Right renal cortex interstitium (tissue), 3 donors: ENCODE results near the gene CEP250. TPM values are rescaled to one million over a fixed set of nuclear protein-coding genes. Genes with fewer than 3 reads are reported as not detected.

Experiments
- DNase-seq, 3 donors: peaks; one replicate each; pipeline ENCODE4 v3.0.0-alpha.2; 2013; ENCODE audit warnings: low read depth in 3 of 3, low spot score in 2 of 3
- polyA plus RNA-seq, 3 donors: library from polyadenylated mRNA; unstranded; fragments of 120-200 nt; gene quantifications; one replicate each; pipeline ENCODE4 v1.2.1, GENCODE V29; 2013; ENCODE audit not compliant: insufficient read length in 3 of 3

Gene CEP250
- polyA plus RNA-seq, 3 donors = 48.1 to 53.9 (median 51.4) TPM

- no peak for DNase-seq
Observed at GRCh38 chr20:35489717-35490116, 34.3 kb downstream of the CEP250 start.

GRCh38 chr20:35490736-35491181, 35.4 kb downstream of the CEP250 start:
- no peak for DNase-seq

- no peak for DNase-seq
Observed at GRCh38 chr20:35491823-35492222, 36.4 kb downstream of the CEP250 start.

DNA sequence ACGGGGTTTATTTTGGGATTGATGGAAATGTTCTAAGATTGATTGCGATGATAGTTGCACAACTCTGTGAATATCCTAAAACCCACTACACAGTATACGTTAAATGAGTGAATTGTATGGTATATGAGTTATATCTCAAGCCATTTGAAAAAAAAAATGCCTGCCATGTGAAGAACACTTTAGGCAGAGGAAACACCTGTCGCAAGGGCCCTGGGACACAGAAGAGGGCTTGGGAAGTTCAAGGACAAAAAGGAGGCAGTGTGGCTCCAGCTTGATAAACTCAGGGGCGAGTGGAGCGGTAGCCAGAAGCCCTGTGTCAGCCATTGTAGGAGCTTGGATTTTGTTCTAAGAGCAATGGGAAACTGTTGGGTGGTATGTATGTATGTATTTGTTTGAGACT, 37.0 kb downstream of the CEP250 start:
- no peak for DNase-seq

- DNase-seq = no peak
Observed at GRCh38 chr20:35496481-35496880, 41.1 kb downstream of the CEP250 start.

DNA sequence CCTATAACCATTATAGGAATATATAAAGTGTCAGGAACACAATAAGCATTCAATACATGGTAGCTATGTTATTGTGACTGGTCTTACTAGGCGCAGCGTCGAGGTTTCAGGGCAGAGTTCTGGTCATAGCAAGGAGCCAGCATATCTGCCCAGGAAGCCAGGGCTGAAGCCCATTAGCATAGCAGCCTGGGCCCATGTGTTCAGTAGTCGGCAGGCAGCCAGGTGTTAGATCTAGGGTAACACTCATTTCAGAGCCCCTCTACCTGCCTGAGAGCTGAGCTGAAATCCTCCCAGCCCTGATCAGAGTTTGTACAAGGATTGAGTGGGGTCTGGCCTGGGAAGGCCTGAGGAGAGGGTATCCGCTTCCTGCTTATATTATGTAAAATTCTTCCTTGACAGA, 41.9 kb downstream of the CEP250 start:
- no peak for DNase-seq

DNA sequence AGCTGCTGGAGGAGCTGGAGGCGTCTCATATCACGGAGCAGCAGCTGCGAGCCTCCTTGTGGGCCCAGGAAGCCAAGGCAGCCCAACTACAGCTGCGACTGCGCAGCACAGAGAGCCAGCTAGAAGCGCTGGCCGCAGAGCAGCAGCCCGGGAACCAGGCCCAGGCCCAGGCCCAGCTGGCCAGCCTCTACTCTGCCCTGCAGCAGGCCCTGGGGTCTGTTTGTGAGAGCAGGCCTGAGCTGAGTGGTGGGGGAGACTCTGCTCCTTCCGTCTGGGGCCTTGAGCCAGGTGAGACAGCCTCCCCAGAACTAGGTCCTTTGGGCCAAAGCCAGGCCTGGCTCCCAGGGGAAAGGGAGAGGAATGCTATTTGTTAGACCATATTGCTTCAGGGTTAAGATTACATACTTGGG, 42.4 kb downstream of the CEP250 start:
- no peak for DNase-seq

GRCh38 chr20:35499271-35499670, 43.9 kb downstream of the CEP250 start:
- DNase-seq = no peak

DNA sequence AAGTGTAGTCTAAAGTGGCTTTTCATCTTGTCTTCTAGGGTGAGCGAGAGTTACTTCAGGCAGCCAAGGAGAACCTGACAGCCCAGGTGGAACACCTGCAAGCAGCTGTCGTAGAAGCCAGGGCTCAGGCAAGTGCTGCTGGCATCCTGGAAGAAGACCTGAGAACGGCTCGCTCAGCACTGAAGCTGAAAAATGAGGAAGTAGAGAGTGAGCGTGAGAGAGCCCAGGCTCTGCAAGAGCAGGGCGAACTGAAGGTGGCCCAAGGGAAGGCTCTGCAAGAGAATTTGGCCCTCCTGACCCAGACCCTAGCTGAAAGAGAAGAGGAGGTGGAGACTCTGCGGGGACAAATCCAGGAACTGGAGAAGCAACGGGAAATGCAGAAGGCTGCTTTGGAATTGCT, 47.0 kb downstream of the CEP250 start:
- DNase-seq = no peak

DNA sequence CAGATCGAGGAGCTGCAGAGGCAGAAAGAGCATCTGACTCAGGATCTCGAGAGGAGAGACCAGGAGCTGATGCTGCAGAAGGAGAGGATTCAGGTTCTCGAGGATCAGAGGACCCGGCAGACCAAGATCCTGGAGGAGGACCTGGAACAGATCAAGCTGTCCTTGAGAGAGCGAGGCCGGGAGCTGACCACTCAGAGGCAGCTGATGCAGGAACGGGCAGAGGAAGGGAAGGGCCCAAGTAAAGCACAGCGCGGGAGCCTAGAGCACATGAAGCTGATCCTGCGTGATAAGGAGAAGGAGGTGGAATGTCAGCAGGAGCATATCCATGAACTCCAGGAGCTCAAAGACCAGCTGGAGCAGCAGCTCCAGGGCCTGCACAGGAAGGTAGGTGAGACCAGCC, 47.9 kb downstream of the CEP250 start:
- DNase-seq = no peak

GRCh38 chr20:35503841-35504561, 48.6 kb downstream of the CEP250 start:
- no peak for DNase-seq

GRCh38 chr20:35504751-35505150, 49.4 kb downstream of the CEP250 start:
- DNase-seq = no peak

- DNase-seq = no peak
Observed at GRCh38 chr20:35506179-35506578, 50.8 kb downstream of the CEP250 start.

- DNase-seq = no peak
Observed at GRCh38 chr20:35506872-35507638, 51.7 kb downstream of the CEP250 start.

DNA sequence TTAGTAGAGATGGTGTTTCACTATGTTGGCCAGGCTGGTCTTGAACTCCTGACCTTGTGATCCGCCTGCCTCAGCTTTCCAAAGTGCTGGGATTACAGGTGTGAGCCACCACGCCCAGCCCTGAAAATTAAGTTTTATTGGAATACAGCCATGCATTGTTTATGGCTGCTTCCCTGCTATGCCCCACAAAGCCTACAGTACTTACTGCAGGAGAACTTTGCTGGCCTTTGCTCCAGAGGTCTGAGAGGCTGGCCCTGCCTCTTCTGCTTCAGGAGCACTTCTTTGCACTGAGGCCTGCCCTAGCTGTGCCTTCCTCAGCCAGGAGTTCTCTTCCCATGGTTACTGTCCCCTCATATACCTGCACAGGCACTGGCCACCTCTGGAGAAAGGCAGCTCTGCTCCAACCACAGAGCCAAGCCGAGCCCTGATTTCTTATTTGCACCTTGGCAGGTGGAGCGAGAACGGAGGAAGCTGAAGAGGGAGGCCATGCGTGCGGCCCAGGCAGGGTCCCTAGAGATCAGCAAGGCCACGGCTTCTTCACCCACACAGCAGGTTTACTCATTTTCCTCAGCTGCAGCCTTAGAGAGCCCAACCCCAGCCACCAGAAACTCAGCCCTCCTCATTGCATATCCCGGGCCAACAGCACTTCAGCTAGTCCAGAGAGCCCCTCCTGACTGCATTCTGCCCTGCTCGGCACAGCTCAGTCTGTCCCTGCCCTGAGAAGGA, 53.3 kb downstream of the CEP250 start:
- no peak for DNase-seq

DNA sequence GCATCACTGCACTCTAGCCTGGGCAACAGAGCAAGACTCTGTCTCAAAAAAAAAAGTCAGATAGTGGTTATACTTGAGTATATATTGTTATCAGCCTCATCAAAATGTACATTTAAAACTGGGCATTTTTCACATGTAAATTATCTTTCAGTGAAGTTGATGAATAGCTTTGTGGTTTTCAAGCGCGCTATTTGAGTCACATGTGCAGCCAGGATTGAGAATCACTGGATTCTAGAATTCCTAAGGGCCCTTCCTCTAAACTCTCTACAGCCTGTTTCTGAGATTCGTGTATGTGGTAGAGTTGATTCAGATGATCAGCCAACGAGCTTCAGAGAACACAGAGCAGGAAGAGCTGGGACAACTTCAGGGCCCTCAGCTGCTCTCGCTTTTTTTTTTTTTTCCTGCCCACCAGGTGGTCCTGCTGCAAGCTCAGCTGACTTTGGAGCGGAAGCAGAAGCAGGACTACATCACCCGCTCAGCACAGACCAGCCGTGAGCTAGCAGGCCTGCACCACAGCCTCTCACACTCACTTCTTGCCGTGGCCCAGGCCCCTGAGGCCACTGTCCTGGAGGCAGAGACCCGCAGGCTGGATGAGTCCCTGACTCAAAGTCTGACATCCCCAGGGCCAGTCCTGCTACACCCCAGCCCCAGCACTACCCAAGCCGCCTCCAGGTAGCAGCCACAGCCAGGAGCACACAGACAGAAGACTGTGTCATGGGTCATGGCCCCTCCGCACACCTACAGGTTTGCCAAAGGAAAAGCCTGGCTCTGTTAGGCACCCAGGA, 55.7 kb downstream of the CEP250 start:
- no peak for DNase-seq

DNA sequence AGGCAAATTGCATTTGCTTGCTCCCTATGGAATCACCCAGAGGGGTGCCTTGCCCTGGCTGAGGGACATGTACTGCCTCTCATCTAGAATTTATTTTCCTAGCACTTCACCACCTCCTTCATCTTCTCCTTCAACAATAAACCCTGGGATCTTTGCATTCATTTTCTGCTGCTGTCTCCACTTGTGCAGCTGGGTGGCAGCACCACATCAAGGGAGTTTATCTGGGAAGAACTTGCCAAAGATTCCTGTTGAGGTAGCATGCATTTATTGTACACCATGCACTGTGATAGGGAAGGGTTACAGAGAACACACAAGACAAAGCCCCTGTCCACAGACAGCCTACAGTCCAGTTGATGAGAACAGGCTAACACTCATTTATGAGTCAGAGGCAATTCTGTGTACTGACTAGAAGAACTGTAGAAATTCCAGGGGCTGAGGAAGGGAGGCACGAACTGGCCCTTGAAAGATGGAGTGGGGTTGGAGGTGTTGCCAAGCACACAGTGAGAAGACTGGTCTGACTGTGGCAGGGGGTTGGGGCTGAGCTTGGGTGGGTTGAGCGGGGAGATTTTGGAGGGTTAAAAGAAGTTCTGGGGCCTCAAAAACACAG, 56.5 kb downstream of the CEP250 start:
- peak in 2 of 3 donors; percentile 2 to 12 for DNase-seq

GRCh38 chr20:35514371-35514932, 59.1 kb downstream of the CEP250 start:
- DNase-seq = no peak

DNA sequence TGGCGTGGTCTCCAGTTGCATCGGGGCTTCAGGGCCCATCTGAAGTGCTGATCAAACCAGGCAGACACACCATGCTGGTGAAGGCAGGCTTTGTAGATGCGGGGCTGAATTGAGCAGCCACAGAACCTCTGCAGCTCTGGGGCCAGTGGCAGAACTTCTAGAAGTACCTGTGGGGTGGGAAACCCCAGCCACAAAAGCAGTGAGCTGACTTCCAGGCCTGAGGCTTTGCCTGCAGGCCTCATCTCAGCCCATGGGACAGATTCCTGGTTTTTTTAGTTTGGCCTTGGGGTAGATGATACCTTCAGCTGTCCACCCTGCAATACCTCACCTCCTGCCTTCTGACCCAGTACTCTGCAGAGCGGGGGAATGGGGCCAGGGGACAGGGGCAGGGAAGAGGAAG, 59.9 kb downstream of the CEP250 start:
- DNase-seq = no peak
